SU-DHL-6 (cell line): ENCODE data around the gene M1AP.

Experiments
- H2AFZ ChIP-seq: fragments of 200-600 bp; sonication (generic); 2 replicates; pipeline ENCODE4 v1.6.1; 2014; ENCODE audit warnings: low read depth, mild to moderate bottlenecking, moderate library complexity, mixed read lengths, antibody characterized with exemption, low read length; ENCODE audit not compliant: severe bottlenecking
- H3F3A ChIP-seq: fragments of 200-600 bp; shearing (Covaris generic); 2 replicates; pipeline ENCODE4 v1.6.0; 2016; ENCODE audit warnings: antibody characterized with exemption, mild to moderate bottlenecking; ENCODE audit not compliant: insufficient read depth
- H3K27ac ChIP-seq: fragments of 200-600 bp; sonication (generic); 2 replicates; pipeline ENCODE4 v1.5.1; 2016; ENCODE audit warnings: low read depth, mild to moderate bottlenecking, low read length, moderate library complexity, mixed read lengths
- H3K27me3 ChIP-seq: fragments of 200-600 bp; sonication (generic), shearing (Covaris generic); 2 replicates; pipeline ENCODE4 v1.6.0; 2014; ENCODE audit warnings: mild to moderate bottlenecking, low read length
- H3K36me3 ChIP-seq: fragments of 200-600 bp; sonication (generic); 2 replicates; pipeline ENCODE4 v1.6.1; 2014; ENCODE audit warnings: mild to moderate bottlenecking, low read length, mixed read lengths
- H3K4me2 ChIP-seq: fragments of 300-600, 200-600 bp; shearing (Covaris generic), sonication (generic); 2 replicates; pipeline ENCODE4 v1.6.0; 2014; ENCODE audit warnings: low read length, low read depth, mild to moderate bottlenecking; ENCODE audit not compliant: poor library complexity, severe bottlenecking
- H3K4me3 ChIP-seq: fragments of 200-600 bp; sonication (generic); 2 replicates; pipeline ENCODE4 v1.5.1; 2014; ENCODE audit warnings: antibody characterized with exemption, low read length, mild to moderate bottlenecking, mixed read lengths; ENCODE audit not compliant: insufficient read depth, poor library complexity, severe bottlenecking
- H3K79me2 ChIP-seq: fragments of 200-600 bp; sonication (generic); 2 replicates; pipeline ENCODE4 v1.6.1; 2014; ENCODE audit warnings: mild to moderate bottlenecking, low read length, moderate library complexity; ENCODE audit not compliant: insufficient read depth
- H3K9ac ChIP-seq: fragments of 200-600 bp; sonication (generic); 2 replicates; pipeline ENCODE4 v1.7.0; 2014; ENCODE audit warnings: mild to moderate bottlenecking, low read length
- H3K9me2 ChIP-seq: fragments of 200-600 bp; sonication (generic); replicated peaks from 2 replicates; pipeline ENCODE4 v1.6.1; 2014; ENCODE audit warnings: low read length; ENCODE audit not compliant: insufficient read depth
- H3K9me3 ChIP-seq: fragments of 200-600 bp; sonication (generic); 2 replicates; pipeline ENCODE4 v1.6.1; 2014; ENCODE audit warnings: low read length, mixed read lengths; ENCODE audit not compliant: insufficient read depth
- H4K20me1 ChIP-seq: fragments of 200-600 bp; sonication (generic); 2 replicates; pipeline ENCODE4 v1.6.1; 2014; ENCODE audit warnings: low read depth, mild to moderate bottlenecking, antibody characterized with exemption, low read length, moderate library complexity, mixed read lengths
- CTCF ChIP-seq: fragments of 200-600 bp; sonication (generic); IDR thresholded peaks from one replicate; pipeline ENCODE4 v1.5.1; 2017; ENCODE audit warnings: antibody characterized with exemption, mild to moderate bottlenecking, low read length, moderate library complexity; ENCODE audit not compliant: insufficient read depth, poor library complexity, severe bottlenecking
- EZH2phosphoT487 ChIP-seq: fragments of 200-600 bp; sonication (generic), shearing (Covaris generic); conservative IDR thresholded peaks from 2 replicates; pipeline ENCODE4 v1.6.1; 2018; ENCODE audit warnings: mild to moderate bottlenecking, antibody characterized with exemption, low read length, moderate library complexity, mixed read lengths

Gene M1AP

GRCh38 chr2:74646201-74646600 lies 1.9 kb downstream of the M1AP start:
- Histone ChIP-seq H3K9me3 (no peaks in the 10 kb centered on the region), H2AFZ (no peak overlapping the region), H3K9ac (no peak overlapping the region), H3K36me3 (no peaks in the 10 kb centered on the region), H3K79me2 (no peaks in the 10 kb centered on the region), H3F3A (no peaks in the 10 kb centered on the region), H3K4me2 (no peak overlapping the region), H3K27ac (no peak overlapping the region), H3K27me3 (no peaks in the 10 kb centered on the region), H3K4me3 (no peak overlapping the region), H3K9me2 (no peaks in the 10 kb centered on the region), H4K20me1 (no peaks in the 10 kb centered on the region; the same call in 1 of the 2 replicates)
- no peak for TF ChIP-seq CTCF
- TF ChIP-seq EZH2phosphoT487: no peak

GRCh38 chr2:74645344-74645743 lies 2.8 kb downstream of the M1AP start:
- H3K9ac ChIP-seq: no peak overlapping the region
- H2AFZ ChIP-seq: no peak overlapping the region
- no peaks in the 10 kb centered on the region for H3K27me3 ChIP-seq
- H3F3A ChIP-seq: no peaks in the 10 kb centered on the region
- TF ChIP-seq CTCF (no peak), EZH2phosphoT487 (no peak)
- no peak overlapping the region for H3K4me2 ChIP-seq
- no peak overlapping the region for H3K27ac ChIP-seq
- no peaks in the 10 kb centered on the region for H3K36me3 ChIP-seq
- H3K9me2 ChIP-seq: no peaks in the 10 kb centered on the region
- no peaks in the 10 kb centered on the region for H3K9me3 ChIP-seq
- no peak overlapping the region for H3K4me3 ChIP-seq
- no peaks in the 10 kb centered on the region; the same call in 1 of the 2 replicates for H4K20me1 ChIP-seq
- no peaks in the 10 kb centered on the region for H3K79me2 ChIP-seq

- no peak for TF ChIP-seq CTCF
- no peak for TF ChIP-seq EZH2phosphoT487
- H3K9me2 ChIP-seq: no peaks in the 10 kb centered on the region
Measured at GRCh38 chr2:74639550-74639949, 8.6 kb downstream of the M1AP start.

GRCh38 chr2:74632939-74633312 lies 15.2 kb downstream of the M1AP start:
- Histone ChIP-seq H3K4me3 (no peak overlapping the region), H3K79me2 (no peaks in the 10 kb centered on the region), H3K9me3 (no peaks in the 10 kb centered on the region), H3F3A (no peaks in the 10 kb centered on the region), H2AFZ (no peak overlapping the region), H3K36me3 (no peaks in the 10 kb centered on the region), H3K27ac (no peak overlapping the region), H3K4me2 (no peak overlapping the region), H3K9me2 (no peaks in the 10 kb centered on the region), H4K20me1 (no peaks in the 10 kb centered on the region), H3K9ac (no peak overlapping the region), H3K27me3 (no peaks in the 10 kb centered on the region)
- TF ChIP-seq EZH2phosphoT487: no peak
- TF ChIP-seq CTCF: no peak

More at GRCh38 chr2:74639550-74639949, 8.6 kb downstream of the M1AP start:
- no peaks in the 10 kb centered on the region for H3K27me3 ChIP-seq
- no peaks in the 10 kb centered on the region for H3K36me3 ChIP-seq
- no peak overlapping the region for H2AFZ ChIP-seq
- no peaks in the 10 kb centered on the region for H3K79me2 ChIP-seq
- H3K4me3 ChIP-seq: no peak overlapping the region
- H3K9me3 ChIP-seq: no peaks in the 10 kb centered on the region
- no peaks in the 10 kb centered on the region; the same call in 1 of the 2 replicates for H4K20me1 ChIP-seq
- H3F3A ChIP-seq: no peaks in the 10 kb centered on the region
- H3K27ac ChIP-seq: no peak overlapping the region
- H3K4me2 ChIP-seq: no peak overlapping the region
- H3K9ac ChIP-seq: no peak overlapping the region
